Neuronal stem cell (in vitro differentiated cells): ENCODE data around the gene MMP13.
A peak's percentile ranks its signal among the peaks of the same experiment; 100 is the strongest.

Source experiments
- DNase-seq: peaks from one replicate; pipeline ENCODE4 v3.0.0-alpha.2; 2013; ENCODE audit warnings: low spot score
- H2AFZ ChIP-seq: one replicate; pipeline ENCODE4 v1.6.1; 2013; ENCODE audit warnings: mild to moderate bottlenecking, low read length, inconsistent platforms
- H2AK5ac ChIP-seq: 2 replicates; pipeline ENCODE4 v1.6.1; 2013; ENCODE audit warnings: low read depth, mild to moderate bottlenecking, inconsistent platforms, low read length, moderate library complexity, mixed read lengths
- H2BK120ac ChIP-seq: 2 replicates; pipeline ENCODE4 v1.6.1; 2013; ENCODE audit warnings: low read depth, mild to moderate bottlenecking, inconsistent platforms, low read length, moderate library complexity, mixed read lengths
- H2BK12ac ChIP-seq: one replicate; pipeline ENCODE4 v1.6.1; 2013; ENCODE audit warnings: low read length, inconsistent platforms
- H2BK15ac ChIP-seq: 2 replicates; pipeline ENCODE4 v1.6.1; 2013; ENCODE audit warnings: mild to moderate bottlenecking, low read length, inconsistent platforms, mixed read lengths
- H2BK5ac ChIP-seq: one replicate; pipeline ENCODE4 v1.6.1; 2013; ENCODE audit warnings: inconsistent platforms, mild to moderate bottlenecking, low read length, moderate library complexity
- H3K14ac ChIP-seq: one replicate; pipeline ENCODE4 v1.6.1; 2013; ENCODE audit warnings: low read length, inconsistent platforms
- H3K18ac ChIP-seq: 2 replicates; pipeline ENCODE4 v1.6.1; 2013; ENCODE audit warnings: low read length, inconsistent platforms
- H3K23ac ChIP-seq: 2 replicates; pipeline ENCODE4 v1.6.1; 2013; ENCODE audit warnings: low read depth, mild to moderate bottlenecking, mixed read lengths, low read length, inconsistent platforms; ENCODE audit not compliant: poor library complexity
- H3K27ac ChIP-seq: replicated peaks from 3 replicates; pipeline ENCODE4 v1.5.1; 2013; ENCODE audit warnings: low read length, inconsistent platforms
- H3K27me3 ChIP-seq, 3 experiments: 2 replicates each; pipeline ENCODE4 v1.6.1; 2013; ENCODE audit warnings: low read length in 3 of 3, mild to moderate bottlenecking in 2 of 3, inconsistent platforms in 1 of 3, low read depth in 1 of 3, mixed read lengths in 1 of 3, moderate library complexity in 1 of 3; ENCODE audit not compliant: control insufficient read depth in 3 of 3, insufficient read depth in 3 of 3
- H3K36me3 ChIP-seq, 2 donors: replicated peaks in 1 of 2; 2 replicates each; pipeline ENCODE4 v1.6.1; 2013; ENCODE audit warnings: low read length in 2 of 2; ENCODE audit not compliant: control insufficient read depth in 2 of 2, insufficient read depth in 2 of 2
- H3K4ac ChIP-seq: 2 replicates; pipeline ENCODE4 v1.6.1; 2013; ENCODE audit warnings: inconsistent platforms, mild to moderate bottlenecking, low read length, moderate library complexity
- H3K4me1 ChIP-seq, 2 donors: 1 replicate in 1 of 2; 2 replicates in 1 of 2; pipeline ENCODE4 v1.6.1; 2013; ENCODE audit warnings: low read length in 2 of 2, low read depth in 1 of 2; ENCODE audit not compliant: control insufficient read depth in 2 of 2, insufficient read depth in 1 of 2
- H3K4me2 ChIP-seq: one replicate; pipeline ENCODE4 v1.6.1; 2013; ENCODE audit warnings: mild to moderate bottlenecking, low read length, inconsistent platforms; ENCODE audit not compliant: insufficient read depth, poor library complexity, severe bottlenecking
- H3K4me3 ChIP-seq, 2 donors: 2 replicates each; pipeline ENCODE4 v1.5.1; 2013; ENCODE audit warnings: low read length in 2 of 2, mild to moderate bottlenecking in 2 of 2, inconsistent platforms in 1 of 2, moderate library complexity in 1 of 2
- H3K79me1 ChIP-seq: one replicate; pipeline ENCODE4 v1.6.1; 2013; ENCODE audit warnings: low read depth, mild to moderate bottlenecking, inconsistent platforms, low read length, moderate library complexity
- H3K9ac ChIP-seq: one replicate; pipeline ENCODE4 v1.6.1; 2013; ENCODE audit warnings: mild to moderate bottlenecking, low read depth, low read length, inconsistent platforms; ENCODE audit not compliant: poor library complexity
- H3K9me3 ChIP-seq, 2 donors: replicated peaks in 1 of 2; 2 replicates each; pipeline versions ENCODE3 to v1.6.1; 2013; ENCODE audit warnings: low read length in 2 of 2, mild to moderate bottlenecking in 2 of 2, inconsistent platforms in 1 of 2, low read depth in 1 of 2, mixed read lengths in 1 of 2, moderate library complexity in 1 of 2; ENCODE audit not compliant: control insufficient read depth in 2 of 2, insufficient read depth in 1 of 2
- H4K8ac ChIP-seq: one replicate; pipeline ENCODE4 v1.6.1; 2013; ENCODE audit warnings: low read depth, mild to moderate bottlenecking, inconsistent platforms, low read length, moderate library complexity
- H4K91ac ChIP-seq: one replicate; pipeline ENCODE4 v1.6.1; 2013; ENCODE audit warnings: low read length, low read depth, mild to moderate bottlenecking, inconsistent platforms; ENCODE audit not compliant: poor library complexity
- WGBS, 2 donors: extraction: QIAGEN DNeasy Blood & Tissue Kit; methylation state at CpG; one replicate each; pipeline ENCODE4 v1.1.7; 2013; ENCODE audit warnings: missing lambda C conversion rate in 2 of 2, mixed read lengths in 1 of 2; ENCODE audit not compliant: insufficient read length in 2 of 2, insufficient replicate concordance in 1 of 2; ENCODE audit errors: extremely low coverage in 2 of 2; 5-methylcytosine and 5-hydroxymethylcytosine counted together

The MMP13 gene

DNA sequence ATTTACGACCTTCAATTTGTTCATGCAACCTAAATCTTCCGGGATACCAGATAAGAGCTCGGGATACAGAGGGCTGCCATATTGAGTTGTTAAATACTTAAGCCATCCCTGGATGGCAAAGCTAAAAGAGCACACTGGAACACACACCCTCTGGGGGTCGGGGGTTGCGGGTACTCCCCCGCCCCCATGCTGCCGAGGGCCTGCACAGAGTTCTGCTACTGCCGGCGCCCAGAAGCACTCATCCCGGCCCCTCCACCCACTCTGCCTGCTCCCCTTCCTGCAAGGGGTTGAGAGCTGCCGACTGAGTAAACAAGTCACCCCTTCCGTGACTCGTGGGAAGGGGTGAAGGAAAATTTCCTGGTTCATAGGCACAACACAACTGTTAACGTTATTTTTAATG lies 9.3 kb upstream of the MMP13 start:
- H3K27ac ChIP-seq: no peak overlapping the region
- no peak for DNase-seq
- no peaks in the 10 kb centered on the region for H3K79me1 ChIP-seq
- no peak overlapping the region for H3K4me3 ChIP-seq
- H2BK120ac ChIP-seq: no peak overlapping the region
- no peaks in the 10 kb centered on the region for H3K27me3 ChIP-seq
- H3K36me3 ChIP-seq: no peaks in the 10 kb centered on the region
- H2AFZ ChIP-seq: no peak overlapping the region
- no peak overlapping the region for H3K4me2 ChIP-seq
- H2BK12ac ChIP-seq: no peak overlapping the region
- no peak overlapping the region for H4K8ac ChIP-seq
- no peaks in the 10 kb centered on the region for H3K4me1 ChIP-seq
- no peak overlapping the region for H3K14ac ChIP-seq
- H2BK5ac ChIP-seq: no peak overlapping the region
- no peak overlapping the region for H2BK15ac ChIP-seq
- no peak overlapping the region for H2AK5ac ChIP-seq
- no peak overlapping the region for H4K91ac ChIP-seq
- no peak overlapping the region for H3K23ac ChIP-seq
- WGBS, 2 donors: no CpG with 5 or more reads among the region's 14 CpGs
- H3K9me3 ChIP-seq: no peaks in the 10 kb centered on the region
- H3K9ac ChIP-seq: no peak overlapping the region
- peak overlapping the region; percentile 23 for H3K18ac ChIP-seq
- H3K4ac ChIP-seq: no peak overlapping the region

DNA sequence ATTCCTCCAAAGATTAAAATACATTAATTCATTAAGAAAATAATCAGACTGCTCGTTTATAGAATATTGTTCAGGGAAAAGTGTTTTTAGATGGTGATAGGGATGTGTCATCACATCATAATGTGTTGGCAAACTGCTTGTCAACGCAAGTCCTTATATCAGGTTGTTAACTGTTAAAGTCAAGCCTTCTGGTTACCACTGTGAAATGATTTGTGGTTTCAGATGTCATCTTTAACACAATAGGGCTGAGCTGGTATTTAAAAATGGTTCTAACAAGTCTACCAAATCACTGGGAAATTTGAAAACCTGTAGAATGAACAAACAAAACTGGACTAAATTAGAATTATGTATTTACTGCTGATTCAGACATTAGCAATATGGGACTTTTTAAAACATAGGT lies 2.4 kb upstream of the MMP13 start:
- Histone ChIP-seq H2BK5ac (no peak overlapping the region), H3K27ac (no peak overlapping the region), H2AFZ (no peak overlapping the region), H3K9me3 (no peaks in the 10 kb centered on the region), H3K14ac (no peak overlapping the region), H3K23ac (no peak overlapping the region), H2BK15ac (no peak overlapping the region), H2BK12ac (no peak overlapping the region), H3K4me2 (no peak overlapping the region), H3K27me3 (no peaks in the 10 kb centered on the region), H2BK120ac (no peak overlapping the region), H3K18ac (no peak overlapping the region), H3K4me1 (no peaks in the 10 kb centered on the region), H3K79me1 (no peaks in the 10 kb centered on the region), H4K91ac (no peak overlapping the region), H3K4me3 (no peak overlapping the region), H3K36me3 (no peaks in the 10 kb centered on the region), H2AK5ac (no peak overlapping the region), H4K8ac (no peak overlapping the region), H3K9ac (no peak overlapping the region), H3K4ac (no peak overlapping the region)
- no peak for DNase-seq
- WGBS, 2 donors: no CpG with 5 or more reads among the region's 2 CpGs

DNA sequence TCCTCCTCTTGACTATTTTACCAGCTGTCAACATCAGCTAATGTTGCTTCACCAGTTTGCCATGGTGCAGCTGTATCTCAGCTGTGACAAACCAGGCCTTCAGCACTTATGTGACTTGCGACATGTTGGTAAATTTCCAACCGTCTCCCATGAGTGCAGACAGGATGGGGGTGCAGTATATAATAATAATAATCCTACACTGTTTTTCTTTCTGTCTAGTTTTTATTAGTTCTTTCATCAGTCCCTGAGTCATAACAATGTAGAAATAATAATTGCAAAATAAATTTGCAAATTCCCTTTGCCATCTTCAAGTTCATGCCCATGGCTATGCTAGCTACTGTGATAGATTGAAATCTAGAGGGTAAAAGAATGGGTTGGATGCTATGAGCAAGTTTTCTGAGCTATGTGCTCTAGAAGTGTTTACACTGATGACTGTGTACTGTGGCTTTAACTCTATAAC lies 4.9 kb downstream of the MMP13 start:
- no peak overlapping the region for H3K27ac ChIP-seq
- DNase-seq: no peak
- no CpG with 5 or more reads among the region's 2 CpGs for WGBS, 2 donors

DNA sequence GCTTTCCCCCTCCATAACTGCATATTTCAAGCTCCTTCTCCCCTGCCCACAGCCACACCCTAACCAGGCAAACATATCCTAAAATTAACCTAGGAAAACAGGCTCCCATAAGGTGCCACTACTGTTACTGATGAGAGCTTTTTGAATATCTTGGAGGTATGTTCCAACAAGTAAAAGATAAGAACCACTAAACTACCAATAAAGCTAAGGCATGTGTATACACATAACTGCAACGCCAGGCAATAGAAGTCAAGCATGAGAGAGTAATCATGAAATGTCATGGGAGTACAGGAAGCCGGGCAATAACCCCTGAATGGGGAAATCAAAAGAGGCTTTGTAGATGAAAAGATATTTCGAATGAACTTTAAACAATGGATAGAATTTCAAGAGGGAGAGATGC lies 9.3 kb downstream of the MMP13 start:
- no peak overlapping the region for H2AFZ ChIP-seq
- no peaks in the 10 kb centered on the region for H3K36me3 ChIP-seq
- no peaks in the 10 kb centered on the region for H3K9me3 ChIP-seq
- H2BK15ac ChIP-seq: no peak overlapping the region
- no peak overlapping the region for H4K91ac ChIP-seq
- no peak overlapping the region for H3K4ac ChIP-seq
- H3K14ac ChIP-seq: no peak overlapping the region
- H2BK120ac ChIP-seq: no peak overlapping the region
- H3K27me3 ChIP-seq: no peaks in the 10 kb centered on the region
- no peak for DNase-seq
- no peak overlapping the region for H3K18ac ChIP-seq
- H2BK12ac ChIP-seq: no peak overlapping the region
- no CpG with 5 or more reads among the region's 3 CpGs for WGBS, 2 donors
- no peak overlapping the region for H4K8ac ChIP-seq
- H3K9ac ChIP-seq: no peak overlapping the region
- H2BK5ac ChIP-seq: no peak overlapping the region
- no peaks in the 10 kb centered on the region for H3K79me1 ChIP-seq
- no peak overlapping the region for H3K27ac ChIP-seq
- no peaks in the 10 kb centered on the region for H3K4me1 ChIP-seq
- H3K4me2 ChIP-seq: no peak overlapping the region
- no peak overlapping the region for H3K23ac ChIP-seq
- no peak overlapping the region for H2AK5ac ChIP-seq
- no peak overlapping the region for H3K4me3 ChIP-seq

More for the DNA sequence above, 4.9 kb downstream of the MMP13 start:
- H3K27me3 ChIP-seq: no peaks in the 10 kb centered on the region
- no peak overlapping the region for H3K4me2 ChIP-seq
- no peak overlapping the region for H2BK5ac ChIP-seq
- H2BK15ac ChIP-seq: no peak overlapping the region
- H3K36me3 ChIP-seq: no peaks in the 10 kb centered on the region
- H4K8ac ChIP-seq: no peak overlapping the region
- H3K9ac ChIP-seq: no peak overlapping the region
- no peak overlapping the region for H2BK120ac ChIP-seq
- H4K91ac ChIP-seq: no peak overlapping the region
- H3K4me1 ChIP-seq: no peaks in the 10 kb centered on the region
- no peaks in the 10 kb centered on the region for H3K9me3 ChIP-seq
- H3K4ac ChIP-seq: no peak overlapping the region
- no peak overlapping the region for H2AFZ ChIP-seq
- H2BK12ac ChIP-seq: no peak overlapping the region
- no peak overlapping the region for H3K4me3 ChIP-seq
- no peak overlapping the region for H2AK5ac ChIP-seq
- no peaks in the 10 kb centered on the region for H3K79me1 ChIP-seq
- no peak overlapping the region for H3K14ac ChIP-seq
- H3K18ac ChIP-seq: no peak overlapping the region
- H3K23ac ChIP-seq: no peak overlapping the region
